ENCODE data around the gene THRB. TPM values are rescaled to one million over a fixed set of nuclear protein-coding genes. Genes with fewer than 3 reads are reported as not detected.

THRB gene
- total RNA-seq, 1 donor, result 0.36 TPM

- H3K27me3 ChIP-seq (ENCODE audit: insufficient read depth, low read length), result no peaks in the 10 kb centered on the region
Measured at GRCh38 chr3:24355806-24356205, 138.8 kb downstream of the THRB start.

GRCh38 chr3:24354230-24354629 is 140.4 kb downstream of the THRB start:
- H3K4me3 ChIP-seq (ENCODE audit: insufficient read depth, low read length), result no peak overlapping the region
- no peaks in the 10 kb centered on the region for H3K4me1 ChIP-seq (ENCODE audit: insufficient read depth, low read length)

More at GRCh38 chr3:24355806-24356205, 138.8 kb downstream of the THRB start:
- H2AFZ ChIP-seq (ENCODE audit: low read length), result no peak overlapping the region
- H3K4me1 ChIP-seq (ENCODE audit: insufficient read depth, low read length), result no peaks in the 10 kb centered on the region
- no peak overlapping the region for H3K27ac ChIP-seq (ENCODE audit: low read depth, low read length)
- no peak for DNase-seq (ENCODE audit: insufficient read length, low spot score, missing footprints)
- H4K20me1 ChIP-seq (ENCODE audit: insufficient read depth, low read length), result no peaks in the 10 kb centered on the region
- H3K4me2 ChIP-seq (ENCODE audit: insufficient read depth, low read length), result no peak overlapping the region
- H3K79me2 ChIP-seq (ENCODE audit: insufficient read depth, low read length), result no peaks in the 10 kb centered on the region
- no peak overlapping the region for H3K4me3 ChIP-seq (ENCODE audit: insufficient read depth, low read length)
- H3K36me3 ChIP-seq (ENCODE audit: insufficient read depth, low read length), result no peaks in the 10 kb centered on the region
- no peak for TF ChIP-seq CTCF (IDR thresholded peaks at IDR 0.05; ENCODE audit: extremely low read depth, low read depth, low read length)
- H3K9me3 ChIP-seq (ENCODE audit: low read depth, low read length), result no peaks in the 10 kb centered on the region

GRCh38 chr3:24352893-24353553 is 141.6 kb downstream of the THRB start:
- H4K20me1 ChIP-seq (ENCODE audit: insufficient read depth, low read length), result no peaks in the 10 kb centered on the region
- H3K36me3 ChIP-seq (ENCODE audit: insufficient read depth, low read length), result no peaks in the 10 kb centered on the region
- H3K9me3 ChIP-seq (ENCODE audit: low read depth, low read length), result no peaks in the 10 kb centered on the region
- H3K27ac ChIP-seq (ENCODE audit: low read depth, low read length), result no peak overlapping the region
- no peaks in the 10 kb centered on the region for H3K4me1 ChIP-seq (ENCODE audit: insufficient read depth, low read length)
- no peak overlapping the region for H3K4me2 ChIP-seq (ENCODE audit: insufficient read depth, low read length)
- DNase-seq (ENCODE audit: insufficient read length, low spot score, missing footprints), result no peak
- H3K79me2 ChIP-seq (ENCODE audit: insufficient read depth, low read length), result no peaks in the 10 kb centered on the region
- H3K27me3 ChIP-seq (ENCODE audit: insufficient read depth, low read length), result no peaks in the 10 kb centered on the region
- H2AFZ ChIP-seq (ENCODE audit: low read length), result no peak overlapping the region
- H3K4me3 ChIP-seq (ENCODE audit: insufficient read depth, low read length), result no peak overlapping the region
- no peak for TF ChIP-seq CTCF (IDR thresholded peaks at IDR 0.05; ENCODE audit: extremely low read depth, low read depth, low read length)

More at GRCh38 chr3:24354230-24354629, 140.4 kb downstream of the THRB start:
- H3K79me2 ChIP-seq (ENCODE audit: insufficient read depth, low read length), result no peaks in the 10 kb centered on the region
- H3K36me3 ChIP-seq (ENCODE audit: insufficient read depth, low read length), result no peaks in the 10 kb centered on the region
- TF ChIP-seq CTCF (IDR thresholded peaks at IDR 0.05; ENCODE audit: extremely low read depth, low read depth, low read length), result no peak
- no peaks in the 10 kb centered on the region for H3K9me3 ChIP-seq (ENCODE audit: low read depth, low read length)
- no peak overlapping the region for H2AFZ ChIP-seq (ENCODE audit: low read length)
- H3K27ac ChIP-seq (ENCODE audit: low read depth, low read length), result no peak overlapping the region
- DNase-seq (ENCODE audit: insufficient read length, low spot score, missing footprints), result no peak
- H3K27me3 ChIP-seq (ENCODE audit: insufficient read depth, low read length), result no peaks in the 10 kb centered on the region
- no peaks in the 10 kb centered on the region for H4K20me1 ChIP-seq (ENCODE audit: insufficient read depth, low read length)
- H3K4me2 ChIP-seq (ENCODE audit: insufficient read depth, low read length), result no peak overlapping the region

- Histone ChIP-seq H3K27ac (ENCODE audit: low read depth, low read length) (no peak overlapping the region), H3K4me3 (ENCODE audit: insufficient read depth, low read length) (no peak overlapping the region), H4K20me1 (ENCODE audit: insufficient read depth, low read length) (no peaks in the 10 kb centered on the region), H3K9me3 (ENCODE audit: low read depth, low read length) (no peaks in the 10 kb centered on the region), H3K36me3 (ENCODE audit: insufficient read depth, low read length) (no peaks in the 10 kb centered on the region), H3K4me2 (ENCODE audit: insufficient read depth, low read length) (no peak overlapping the region), H3K4me1 (ENCODE audit: insufficient read depth, low read length) (no peaks in the 10 kb centered on the region), H3K27me3 (ENCODE audit: insufficient read depth, low read length) (no peaks in the 10 kb centered on the region), H3K79me2 (ENCODE audit: insufficient read depth, low read length) (no peaks in the 10 kb centered on the region), H2AFZ (ENCODE audit: low read length) (no peak overlapping the region)
- no peak for DNase-seq (ENCODE audit: insufficient read length, low spot score, missing footprints)
- no peak for TF ChIP-seq CTCF (IDR thresholded peaks at IDR 0.05; ENCODE audit: extremely low read depth, low read depth, low read length)
Measured at GRCh38 chr3:24351779-24352469, 142.7 kb downstream of the THRB start.

All from osteoblast (primary cell).